Stimulated activated naive CD8-positive, alpha-beta T cell treated with anti-CD3 and anti-CD28 coated beads, Interleukin-15, amount 100 ng/mL, for 72 hours (primary cell): Measurements from ENCODE around the gene DIO3.

Experiments
- ATAC-seq: fragments of 150-1000 bp; cut with Tn5 transposase; 2 replicates; pipeline ENCODE4 v1.10.0; 2021; ENCODE audit warnings: mild to moderate bottlenecking, moderate library complexity
- DNase-seq, 2 donors: peaks; one replicate each; pipeline ENCODE4 v3.0.0; 2021 to 2022
- H3K27ac Mint-ChIP-seq, 2 donors: one replicate each; pipeline ENCODE4 v1.8.0; 2022; ENCODE audit warnings: mild to moderate bottlenecking in 2 of 2, mixed read lengths in 2 of 2, moderate library complexity in 2 of 2
- H3K27me3 Mint-ChIP-seq: one replicate; pipeline ENCODE4 v1.8.0; 2022; ENCODE audit warnings: mixed read lengths
- H3K4me1 Mint-ChIP-seq: one replicate; pipeline ENCODE4 v1.8.0; 2022; ENCODE audit warnings: mild to moderate bottlenecking, mixed read lengths
- H3K4me3 Mint-ChIP-seq, 2 donors: one replicate each; pipeline ENCODE4 v1.8.0; 2022; ENCODE audit warnings: mild to moderate bottlenecking in 2 of 2, mixed read lengths in 2 of 2, moderate library complexity in 1 of 2
- H3K9me3 Mint-ChIP-seq, 2 donors: one replicate each; pipeline ENCODE4 v1.8.0; 2022; ENCODE audit warnings: mixed read lengths in 2 of 2

The DIO3 gene

DNA sequence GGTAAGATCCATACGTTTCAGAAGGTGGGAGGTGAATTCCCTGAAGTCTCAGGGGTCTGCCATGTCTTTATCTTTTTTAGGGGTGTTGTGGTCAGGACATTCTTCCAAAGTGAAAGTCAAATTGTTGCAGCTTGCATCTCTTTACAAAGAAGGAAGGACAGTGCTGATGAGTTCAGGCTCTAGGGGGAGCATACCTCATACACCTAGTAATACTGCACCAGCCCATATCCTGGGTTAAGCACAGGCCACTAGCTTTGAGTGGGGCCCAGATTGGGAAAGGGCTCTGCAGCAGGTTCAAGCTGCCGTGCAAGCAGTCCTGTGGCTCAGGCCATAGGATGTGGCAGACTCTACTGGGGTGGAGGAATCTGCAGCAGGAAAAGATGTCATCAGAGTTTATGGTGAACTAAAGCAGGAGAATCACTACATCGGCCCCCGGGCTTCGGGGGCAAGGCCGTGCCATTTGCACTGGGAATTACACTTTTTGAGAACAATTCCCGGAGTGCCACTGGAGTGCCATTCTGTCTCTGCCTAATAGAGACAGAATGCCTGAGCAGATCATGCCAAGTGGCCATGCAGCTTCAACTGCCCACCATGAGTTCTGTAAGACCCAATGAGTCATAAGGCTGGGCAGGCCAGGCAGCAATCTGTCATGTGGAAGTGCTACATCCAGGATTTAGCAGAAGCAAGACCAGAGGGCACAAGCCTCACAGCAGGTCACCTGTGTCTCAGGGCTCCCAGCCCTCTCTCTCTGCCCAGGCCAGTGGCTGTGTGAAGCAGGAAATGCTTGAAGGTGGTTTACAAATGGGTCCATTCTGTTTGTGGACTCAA is 32.3 kb downstream of the DIO3 start:
- H3K27ac Mint-ChIP-seq: no peak overlapping the region
- ATAC-seq: no peak
- H3K9me3 Mint-ChIP-seq: peaks cover 10 to 43% of the 10 kb centered on the region in 2 donors
- H3K4me1 Mint-ChIP-seq: peaks cover 36% of the 10 kb centered on the region
- H3K27me3 Mint-ChIP-seq: no peaks in the 10 kb centered on the region
- no peak for DNase-seq
- no peak overlapping the region for H3K4me3 Mint-ChIP-seq

DNA sequence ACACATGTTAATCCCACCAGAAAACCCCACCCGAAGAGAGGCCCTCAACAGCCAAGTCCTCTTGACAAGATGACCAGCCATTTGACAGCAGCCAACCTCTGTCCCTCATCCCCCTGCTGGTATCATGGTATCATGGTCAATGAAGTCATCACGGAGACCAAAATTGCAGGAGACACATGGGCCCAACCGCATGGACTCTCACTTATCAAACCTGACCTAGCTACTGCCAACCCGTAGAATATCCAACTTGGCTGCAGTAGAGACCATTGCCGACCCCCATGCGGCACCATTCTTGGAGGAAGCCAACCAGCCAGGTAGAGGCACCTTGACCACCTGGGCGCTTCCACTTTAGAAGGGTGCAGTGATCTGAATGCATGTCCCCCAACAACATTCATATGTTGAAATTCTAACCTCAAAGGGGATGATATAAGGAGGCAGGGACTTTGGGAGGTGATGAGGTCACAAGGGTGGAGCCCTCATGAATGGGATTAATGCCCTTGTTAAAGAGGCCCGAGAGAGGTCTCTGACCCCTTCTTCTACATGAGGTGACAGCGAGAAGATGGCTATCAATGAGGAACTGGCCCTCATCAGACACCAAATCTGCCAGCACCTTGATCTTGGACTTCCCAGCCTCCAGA is 33.3 kb downstream of the DIO3 start:
- Mint-ChIP-seq H3K27ac (no peak overlapping the region), H3K4me1 (peaks cover 41% of the 10 kb centered on the region), H3K27me3 (no peaks in the 10 kb centered on the region), H3K9me3 (peaks cover 10 to 47% of the 10 kb centered on the region in 2 donors), H3K4me3 (no peak overlapping the region)
- no peak for DNase-seq
- ATAC-seq: no peak

DNA sequence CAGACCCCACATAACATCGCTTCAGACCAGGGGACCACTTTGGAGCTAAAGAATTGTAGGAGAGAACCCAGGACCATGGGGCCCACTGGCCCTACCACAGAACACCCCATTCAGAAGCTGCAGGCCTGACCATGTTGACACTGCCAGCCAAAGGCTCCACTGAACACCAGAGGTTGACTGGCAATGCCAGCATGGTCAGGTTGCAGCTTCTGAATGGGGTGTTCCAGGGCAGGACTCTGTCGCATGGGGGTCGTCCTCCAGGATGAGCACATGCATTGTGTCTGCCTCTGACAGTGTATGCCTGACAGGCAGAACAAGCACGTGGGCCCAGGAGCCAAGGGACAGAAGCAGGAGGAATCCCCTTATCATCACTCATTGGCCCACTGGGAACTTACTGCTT is 34.1 kb downstream of the DIO3 start:
- no peak overlapping the region for H3K4me3 Mint-ChIP-seq
- no peak for DNase-seq

DNA sequence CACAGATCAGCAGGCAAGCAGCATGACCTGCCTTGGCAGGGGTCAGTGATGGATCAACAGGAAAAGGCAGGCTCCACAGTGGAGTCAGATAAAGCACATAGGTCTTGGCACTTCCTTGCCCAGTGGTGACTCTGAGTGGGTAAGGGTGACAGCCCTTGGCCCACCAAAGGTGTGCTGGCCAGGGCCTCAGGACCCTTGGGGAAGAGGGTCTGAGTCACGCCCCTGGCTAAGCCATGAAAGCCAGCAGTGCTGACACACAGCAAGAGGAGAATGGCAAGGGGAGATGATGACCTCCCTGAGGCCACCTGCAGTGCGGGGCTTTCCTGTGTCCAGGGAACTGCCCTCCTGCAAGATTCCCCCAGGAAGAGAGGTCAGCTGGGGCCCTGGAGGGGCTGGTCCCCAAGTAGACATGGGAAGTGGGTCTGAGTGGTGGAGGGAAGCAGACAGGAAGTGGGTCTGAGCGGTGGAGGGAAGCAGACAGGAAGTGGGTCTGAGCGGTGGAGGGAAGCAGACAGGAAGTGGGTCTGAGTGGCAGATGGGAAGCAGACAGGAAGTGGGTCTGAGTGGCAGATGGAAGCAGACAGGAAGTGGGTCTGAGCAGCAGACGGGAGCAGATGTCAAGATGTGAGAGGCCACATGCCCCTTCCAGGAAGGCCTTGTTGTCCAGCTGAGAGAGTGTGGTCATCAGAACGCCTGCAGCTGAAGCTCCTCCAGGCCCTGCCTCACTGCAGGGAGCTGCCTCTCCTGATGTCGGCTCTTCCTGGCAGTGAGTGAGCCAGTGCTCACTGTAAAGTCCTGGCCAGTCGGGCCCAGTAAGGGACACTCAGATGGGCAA is 34.8 kb downstream of the DIO3 start:
- peak overlapping the region; percentile 21 to 72 for H3K4me3 Mint-ChIP-seq
- peak; percentile 75 for ATAC-seq
- H3K4me1 Mint-ChIP-seq: peaks cover 41% of the 10 kb centered on the region
- H3K27ac Mint-ChIP-seq: peak overlapping the region; percentile 89 to 91
- DNase-seq: peak; percentile 19 to 53
- H3K27me3 Mint-ChIP-seq: no peaks in the 10 kb centered on the region
- peaks cover 10 to 47% of the 10 kb centered on the region in 2 donors for H3K9me3 Mint-ChIP-seq

More for the DNA sequence above, 34.1 kb downstream of the DIO3 start:
- H3K9me3 Mint-ChIP-seq: peaks cover 10 to 47% of the 10 kb centered on the region in 2 donors
- no peak for ATAC-seq
- H3K4me1 Mint-ChIP-seq: peaks cover 41% of the 10 kb centered on the region
- H3K27me3 Mint-ChIP-seq: no peaks in the 10 kb centered on the region
- no peak overlapping the region for H3K27ac Mint-ChIP-seq

DNA sequence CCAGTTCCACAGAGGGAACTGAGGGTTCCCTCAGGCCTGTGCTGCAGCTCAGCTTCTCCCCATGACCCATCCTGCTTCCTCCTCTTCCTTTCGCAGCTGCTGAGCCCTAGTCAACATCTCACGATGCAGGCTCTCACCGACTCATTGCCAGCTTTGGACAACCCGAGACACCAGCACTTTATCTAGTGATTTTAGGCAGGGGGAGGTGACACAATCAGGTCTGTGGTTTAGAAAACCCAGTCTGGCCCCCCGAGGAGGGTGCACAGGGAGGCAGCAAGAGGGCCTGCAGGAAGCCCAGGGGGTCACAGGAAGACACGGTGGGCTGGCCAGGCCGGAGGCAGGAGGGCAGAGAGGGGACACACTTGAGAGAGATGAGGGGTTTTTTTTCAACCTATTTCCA is 35.4 kb downstream of the DIO3 start:
- peaks cover 10 to 47% of the 10 kb centered on the region in 2 donors for H3K9me3 Mint-ChIP-seq

DNA sequence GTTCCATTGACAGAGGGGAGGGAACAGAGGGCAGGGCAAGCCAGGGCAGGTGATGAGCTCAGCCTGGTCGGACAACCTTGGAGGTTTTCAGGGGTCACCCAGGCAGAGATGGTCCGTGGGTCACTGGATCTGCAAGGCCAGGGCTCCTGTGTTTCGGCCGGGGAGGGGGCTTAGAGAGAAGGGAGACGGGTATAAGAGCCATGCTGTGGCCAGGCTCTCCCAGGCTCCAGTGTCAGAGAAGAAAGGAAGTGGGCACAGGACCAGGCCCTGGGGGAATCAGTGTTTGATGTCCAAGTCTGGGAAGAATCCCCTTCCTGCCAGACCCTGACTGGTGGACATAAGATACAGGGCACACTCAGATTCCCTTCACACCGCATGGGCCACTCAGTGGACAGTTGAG is 36.9 kb downstream of the DIO3 start:
- Mint-ChIP-seq H3K4me3 (no peak overlapping the region), H3K9me3 (peaks cover 10 to 47% of the 10 kb centered on the region in 2 donors), H3K27me3 (no peaks in the 10 kb centered on the region), H3K4me1 (peaks cover 41% of the 10 kb centered on the region), H3K27ac (peak overlapping the region in 1 of 2 donors; percentile 43)
- ATAC-seq: no peak
- no peak for DNase-seq

More for the DNA sequence above, 35.4 kb downstream of the DIO3 start:
- no peak for ATAC-seq
- DNase-seq: peak in 1 of 2 donors; percentile 8
- peak overlapping the region; percentile 83 to 89 for H3K27ac Mint-ChIP-seq
- H3K4me3 Mint-ChIP-seq: peak overlapping the region; percentile 21 to 31
- peaks cover 41% of the 10 kb centered on the region for H3K4me1 Mint-ChIP-seq
- no peaks in the 10 kb centered on the region for H3K27me3 Mint-ChIP-seq

DNA sequence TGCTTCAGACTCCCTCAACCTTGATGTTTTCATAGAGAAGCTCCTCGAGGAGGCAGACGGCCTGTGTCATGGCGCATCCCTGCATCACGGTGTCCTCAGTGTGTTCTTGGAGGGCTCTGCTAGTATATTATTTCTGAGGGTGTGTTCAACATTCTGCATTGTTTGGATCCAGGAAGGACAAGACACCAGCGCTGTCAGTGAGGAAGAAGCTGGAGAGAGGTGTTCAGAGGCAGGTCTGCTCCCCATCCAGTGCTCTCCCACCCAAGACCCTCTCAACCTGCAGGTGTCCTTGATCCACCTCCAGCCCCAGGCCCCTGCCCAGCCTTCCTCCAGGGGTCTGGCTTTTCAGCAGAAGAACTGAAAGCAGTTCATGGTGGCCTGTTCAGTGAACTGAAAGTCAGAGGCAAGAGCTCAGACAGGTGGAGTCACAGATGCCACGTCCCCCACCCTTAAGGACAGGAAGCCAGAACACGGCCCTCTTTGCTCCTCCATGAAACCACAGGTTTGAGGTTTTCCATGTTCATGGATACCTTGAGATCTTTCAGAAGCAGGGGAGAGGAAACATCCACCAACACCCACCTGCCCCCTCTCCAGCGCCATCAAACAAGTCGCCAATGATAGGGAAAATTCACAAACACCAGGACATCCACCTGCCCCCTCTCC is 37.4 kb downstream of the DIO3 start:
- H3K9me3 Mint-ChIP-seq: peaks cover 10 to 47% of the 10 kb centered on the region in 2 donors
- ATAC-seq: no peak
- H3K4me3 Mint-ChIP-seq: no peak overlapping the region
- peak overlapping the region in 1 of 2 donors; percentile 75 for H3K27ac Mint-ChIP-seq
- H3K4me1 Mint-ChIP-seq: peaks cover 41% of the 10 kb centered on the region
- DNase-seq: no peak
- no peaks in the 10 kb centered on the region for H3K27me3 Mint-ChIP-seq

DNA sequence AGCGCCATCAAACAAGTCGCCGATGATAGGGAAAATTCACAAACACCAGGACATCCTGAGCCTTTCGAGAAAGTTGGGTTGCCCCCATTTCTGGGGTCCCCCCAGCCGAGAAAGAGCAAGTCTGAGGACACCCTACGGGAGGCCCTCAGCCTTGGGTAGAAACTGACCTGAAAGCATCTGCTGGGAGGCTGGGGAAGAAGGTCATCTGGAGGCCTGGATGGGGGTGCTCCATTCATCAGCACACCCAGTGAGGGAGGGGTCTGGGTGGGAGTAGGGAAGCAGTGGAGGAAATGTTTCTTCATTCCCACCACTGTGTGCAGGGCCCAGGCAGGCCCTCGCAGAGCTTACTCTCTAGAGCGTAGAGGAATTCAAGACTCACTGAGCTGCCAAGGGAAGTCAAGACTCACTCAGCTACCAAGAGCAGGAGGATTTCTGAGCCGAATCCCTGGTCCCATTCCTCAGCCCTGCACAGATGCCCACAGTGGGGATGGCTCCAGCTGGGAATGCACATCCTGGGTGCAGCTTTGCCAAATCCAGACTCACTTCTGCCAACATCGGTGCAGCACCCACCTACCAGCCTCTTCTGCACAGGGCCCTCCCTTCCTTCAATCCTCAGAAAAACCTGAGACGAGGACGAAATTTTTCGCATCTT is 38.1 kb downstream of the DIO3 start:
- H3K9me3 Mint-ChIP-seq: peaks cover 10 to 41% of the 10 kb centered on the region in 2 donors
- H3K4me1 Mint-ChIP-seq: peaks cover 36% of the 10 kb centered on the region
- no peak overlapping the region for H3K27ac Mint-ChIP-seq
- H3K27me3 Mint-ChIP-seq: no peaks in the 10 kb centered on the region
- no peak for DNase-seq
- H3K4me3 Mint-ChIP-seq: no peak overlapping the region
- ATAC-seq: no peak

DNA sequence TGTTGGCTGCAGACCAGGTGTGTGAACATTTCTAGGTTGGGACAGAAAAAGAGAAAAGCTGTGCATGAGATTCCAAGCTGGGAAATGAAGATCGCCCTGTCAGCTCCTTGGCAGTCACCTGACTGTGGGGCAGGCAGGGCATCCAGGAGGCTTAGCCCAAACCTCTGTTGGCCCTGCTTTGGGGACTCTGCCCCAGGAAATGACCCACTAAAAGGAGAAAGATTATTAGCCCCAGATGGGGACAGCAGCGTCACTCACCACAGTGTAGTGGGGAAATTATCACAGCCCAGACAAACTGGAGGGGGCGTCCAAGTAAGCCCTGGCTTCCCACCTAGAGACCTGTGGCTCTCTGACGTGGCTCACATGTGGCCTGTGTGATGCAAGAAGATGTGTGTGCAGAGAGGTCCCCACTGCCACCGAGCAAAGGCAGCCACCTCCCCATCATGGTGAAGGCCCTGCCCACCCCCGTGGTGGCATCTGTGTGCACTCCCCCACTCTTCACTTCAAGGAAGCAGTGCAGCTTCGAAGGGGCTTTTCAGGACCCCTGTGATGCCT is 39.1 kb downstream of the DIO3 start:
- H3K27me3 Mint-ChIP-seq: peaks cover 6% of the 10 kb centered on the region
- DNase-seq (no peak), ATAC-seq (no peak)
- peaks cover 35% of the 10 kb centered on the region for H3K4me1 Mint-ChIP-seq
- H3K9me3 Mint-ChIP-seq: peaks cover 10 to 31% of the 10 kb centered on the region in 2 donors
- H3K27ac Mint-ChIP-seq: no peak overlapping the region
- H3K4me3 Mint-ChIP-seq: no peak overlapping the region

DNA sequence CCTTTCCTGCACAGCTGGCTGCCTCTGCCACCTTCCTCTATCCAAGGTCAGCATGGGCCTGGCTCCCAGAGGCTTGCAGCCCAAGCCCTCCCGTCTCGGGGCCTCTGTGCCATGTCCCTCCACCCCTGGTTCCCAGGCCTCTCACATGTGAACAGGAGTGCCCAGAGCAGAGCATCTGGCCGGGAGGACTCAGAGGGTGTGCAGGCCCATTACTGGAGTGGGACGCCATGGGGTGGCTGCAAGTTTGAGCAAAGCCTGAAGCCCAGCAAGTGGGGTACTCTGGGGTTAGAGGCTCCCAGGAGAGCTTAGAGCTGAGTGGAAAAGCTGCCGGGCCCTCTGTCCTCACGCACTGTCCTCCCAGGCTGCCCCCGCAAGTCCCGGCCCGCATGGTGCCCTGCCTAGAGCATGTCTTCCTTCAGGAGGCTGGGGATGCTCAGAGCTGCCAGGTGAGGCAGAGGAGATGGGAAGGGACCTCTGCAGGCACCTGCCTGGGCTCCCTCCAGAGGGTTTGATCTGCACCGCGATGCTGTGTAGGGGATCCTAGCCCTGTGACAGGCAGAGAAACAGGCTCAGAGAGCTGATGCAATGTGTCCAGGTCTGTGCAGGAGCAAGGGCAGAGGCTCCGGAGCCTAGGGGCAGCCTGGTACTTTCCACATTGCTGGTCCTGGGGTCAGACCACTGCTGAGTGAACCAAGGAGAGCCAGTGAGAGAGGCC is 39.8 kb downstream of the DIO3 start:
- DNase-seq: no peak
- ATAC-seq: no peak
- Mint-ChIP-seq H3K9me3 (peaks cover 8 to 25% of the 10 kb centered on the region in 2 donors), H3K27me3 (peaks cover 12% of the 10 kb centered on the region), H3K4me1 (peaks cover 29% of the 10 kb centered on the region), H3K27ac (no peak overlapping the region), H3K4me3 (no peak overlapping the region)

DNA sequence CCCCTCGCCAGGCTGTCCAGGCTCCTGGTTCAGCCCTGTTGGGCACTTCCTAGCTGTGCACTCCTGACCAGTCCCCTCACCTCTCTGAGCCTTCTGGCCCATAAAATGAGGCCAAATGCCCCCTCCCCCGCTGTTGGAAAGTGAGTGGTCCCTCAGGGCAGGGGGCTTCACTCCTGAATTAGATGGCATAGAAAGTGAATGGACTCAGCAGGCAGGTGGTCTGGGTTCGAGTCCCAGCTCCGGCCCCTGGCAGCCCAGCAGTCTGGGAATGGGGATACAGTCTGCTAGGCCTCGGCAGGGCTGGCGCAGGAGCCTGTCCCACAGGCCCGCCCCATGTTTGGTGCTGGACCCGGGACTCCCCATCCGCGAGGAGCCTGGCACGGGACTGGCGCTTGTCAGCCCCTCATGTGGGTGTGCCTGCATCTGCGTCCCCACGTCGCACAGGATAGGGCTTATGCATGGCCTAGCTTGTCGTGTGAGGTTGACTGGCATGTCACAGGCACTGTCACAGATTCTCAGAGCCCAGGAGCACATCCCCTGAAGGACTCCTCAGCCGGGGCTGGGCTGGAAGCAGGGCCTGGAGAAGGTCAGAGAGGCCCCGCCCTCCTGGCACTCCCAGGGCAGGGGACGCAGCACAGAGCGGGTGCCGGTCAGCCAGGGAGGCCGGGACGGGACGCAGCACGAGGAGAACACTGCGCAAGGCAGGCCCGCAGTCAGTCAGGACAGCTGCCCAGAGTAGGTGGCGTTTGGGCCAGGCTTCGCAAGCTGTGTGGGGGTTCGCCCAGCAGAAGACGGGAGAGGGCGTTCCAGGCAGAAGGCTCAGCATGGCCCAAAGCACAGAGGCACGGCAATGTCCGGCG is 40.5 kb downstream of the DIO3 start:
- H3K27ac Mint-ChIP-seq: peak overlapping the region in 1 of 2 donors; percentile 65
- ATAC-seq: peak; percentile 18

DNA sequence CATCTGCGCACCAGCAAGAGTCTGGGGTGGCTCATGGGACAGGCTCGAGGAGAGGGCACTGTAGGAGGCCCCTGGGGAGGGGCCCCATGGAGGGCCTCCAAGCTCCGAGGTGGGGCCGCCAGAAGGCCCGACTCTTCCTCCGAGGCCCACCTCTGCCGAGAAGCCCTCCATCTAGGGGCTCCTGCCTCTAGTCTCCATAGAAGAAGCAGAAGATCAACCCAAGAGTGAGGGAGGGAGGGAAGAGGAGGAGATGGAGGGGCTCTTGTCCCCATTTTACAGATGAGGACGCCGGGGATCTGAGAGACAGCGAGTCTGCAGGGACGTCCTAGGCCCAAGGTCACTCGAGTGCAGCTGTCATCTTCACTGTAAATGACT is 41.2 kb downstream of the DIO3 start:
- ATAC-seq (no peak), DNase-seq (no peak)
- Mint-ChIP-seq H3K4me3 (no peak overlapping the region), H3K9me3 (peaks cover 5 to 16% of the 10 kb centered on the region in 2 donors), H3K27me3 (peaks cover 20% of the 10 kb centered on the region), H3K4me1 (peaks cover 15% of the 10 kb centered on the region), H3K27ac (no peak overlapping the region)

More for the DNA sequence above, 40.5 kb downstream of the DIO3 start:
- no peak for DNase-seq
- Mint-ChIP-seq H3K27me3 (peaks cover 20% of the 10 kb centered on the region), H3K9me3 (peaks cover 5 to 17% of the 10 kb centered on the region in 2 donors), H3K4me1 (peaks cover 21% of the 10 kb centered on the region), H3K4me3 (no peak overlapping the region)

DNA sequence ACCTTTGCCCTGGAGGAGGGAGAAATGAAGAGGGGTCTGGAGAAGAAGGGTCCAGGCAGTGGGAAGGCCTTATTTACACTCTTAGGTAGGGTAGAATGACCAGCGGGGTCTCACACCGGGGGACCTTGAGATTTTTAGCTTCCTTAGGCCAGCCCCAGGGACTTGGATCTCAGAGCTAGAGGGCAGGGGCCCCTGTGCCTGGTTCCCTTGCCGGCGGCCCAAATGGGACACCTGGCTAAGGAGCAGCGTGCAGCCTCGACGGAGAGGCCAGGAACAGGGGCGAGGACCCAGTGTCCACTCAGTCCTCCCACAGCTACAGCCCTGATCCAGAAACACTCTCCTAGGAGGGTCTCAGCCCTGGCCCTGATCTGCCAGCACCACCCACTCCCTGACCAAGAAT is 41.8 kb downstream of the DIO3 start:
- Mint-ChIP-seq H3K4me1 (peaks cover 9% of the 10 kb centered on the region), H3K27ac (no peak overlapping the region), H3K4me3 (no peak overlapping the region), H3K27me3 (peaks cover 24% of the 10 kb centered on the region), H3K9me3 (peaks cover under 1 to 9% of the 10 kb centered on the region in 2 donors)
- ATAC-seq (no peak), DNase-seq (no peak)
